Upper lobe of right lung (tissue), 1 donor: Measurements from ENCODE around the gene RNF217. TPM values are rescaled to one million over a fixed set of nuclear protein-coding genes. Genes with fewer than 3 reads are reported as not detected.

Source experiments
- ATAC-seq: fragments of 200-7000 bp; cut with Tn5 transposase; one replicate; pipeline ENCODE4 v1.9.1; 2020; ENCODE audit warnings: mild to moderate bottlenecking, moderate library complexity
- DNase-seq: peaks from one replicate; pipeline ENCODE4 v3.0.0-alpha.2; 2020
- H3K27ac ChIP-seq: fragments of 200-600 bp; one replicate; pipeline ENCODE4 v1.8.0; 2022
- H3K27me3 ChIP-seq: fragments of 200-600 bp; one replicate; pipeline ENCODE4 v1.8.0; 2022; ENCODE audit warnings: mild to moderate bottlenecking
- H3K36me3 ChIP-seq: fragments of 200-600 bp; one replicate; pipeline ENCODE4 v1.8.0; 2022
- H3K4me1 ChIP-seq: fragments of 200-600 bp; one replicate; pipeline ENCODE4 v1.8.0; 2022
- H3K4me3 ChIP-seq: fragments of 200-600 bp; one replicate; pipeline ENCODE4 v1.8.0; 2022; ENCODE audit warnings: mild to moderate bottlenecking
- H3K9me3 ChIP-seq: fragments of 200-600 bp; one replicate; pipeline ENCODE4 v1.8.0; 2022
- intact Hi-C: fragments of 100-400 bp; cut with DNase I; formaldehyde crosslinking; loops from one replicate; pipeline ENCODE4 v1.11.0; 2022
- total RNA-seq: library from RNA; stranded (reverse); fragmentation: NEBNext Ultra II Directional; extraction: Animal tissue kit (Norgen Biotek cat#: 25700); gene quantifications from one replicate; pipeline ENCODE4 v1.2.1, GENCODE V29; 2021
- TF ChIP-seq, protein P1 (sequence below): fragments of 200-600 bp; IDR thresholded peaks from one replicate; pipeline ENCODE4 v1.8.0; 2022; ENCODE audit warnings: antibody characterized with exemption
- donor health status: DM: no; HTN: yes; CAD: no; lungs with severe emphysema.

The RNF217 gene
- total RNA-seq, 1 donor from 2014 or later, result 29.2 TPM

DNA sequence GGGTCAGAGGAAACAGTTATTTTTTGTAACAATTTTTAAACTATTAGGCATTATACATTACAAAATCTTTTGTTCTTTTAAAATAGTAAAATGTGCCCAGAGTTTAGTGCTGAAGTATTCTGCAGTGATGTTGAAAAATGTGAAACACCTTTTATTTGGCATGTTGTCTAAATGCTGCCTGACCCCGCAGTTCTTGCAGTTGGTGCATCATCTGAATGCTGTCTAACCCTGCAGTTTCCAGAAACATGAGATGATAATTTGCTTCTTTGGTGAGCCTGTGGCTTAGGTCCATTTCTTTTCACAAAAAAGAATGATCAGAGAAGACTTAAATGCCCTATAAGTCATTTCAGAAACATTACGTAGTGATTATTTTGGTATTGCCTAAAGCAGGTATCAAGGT, 82.4 kb downstream of the RNF217 start:
- Histone ChIP-seq H3K9me3 (no peaks in the 10 kb centered on the region), H3K36me3 (peaks cover 21% of the 10 kb centered on the region), H3K27me3 (no peaks in the 10 kb centered on the region), H3K4me3 (no peak overlapping the region), H3K27ac (no peak overlapping the region), H3K4me1 (no peaks in the 10 kb centered on the region)
- ATAC-seq (no peak), DNase-seq (no peak)
- TF ChIP-seq, protein P1, sequence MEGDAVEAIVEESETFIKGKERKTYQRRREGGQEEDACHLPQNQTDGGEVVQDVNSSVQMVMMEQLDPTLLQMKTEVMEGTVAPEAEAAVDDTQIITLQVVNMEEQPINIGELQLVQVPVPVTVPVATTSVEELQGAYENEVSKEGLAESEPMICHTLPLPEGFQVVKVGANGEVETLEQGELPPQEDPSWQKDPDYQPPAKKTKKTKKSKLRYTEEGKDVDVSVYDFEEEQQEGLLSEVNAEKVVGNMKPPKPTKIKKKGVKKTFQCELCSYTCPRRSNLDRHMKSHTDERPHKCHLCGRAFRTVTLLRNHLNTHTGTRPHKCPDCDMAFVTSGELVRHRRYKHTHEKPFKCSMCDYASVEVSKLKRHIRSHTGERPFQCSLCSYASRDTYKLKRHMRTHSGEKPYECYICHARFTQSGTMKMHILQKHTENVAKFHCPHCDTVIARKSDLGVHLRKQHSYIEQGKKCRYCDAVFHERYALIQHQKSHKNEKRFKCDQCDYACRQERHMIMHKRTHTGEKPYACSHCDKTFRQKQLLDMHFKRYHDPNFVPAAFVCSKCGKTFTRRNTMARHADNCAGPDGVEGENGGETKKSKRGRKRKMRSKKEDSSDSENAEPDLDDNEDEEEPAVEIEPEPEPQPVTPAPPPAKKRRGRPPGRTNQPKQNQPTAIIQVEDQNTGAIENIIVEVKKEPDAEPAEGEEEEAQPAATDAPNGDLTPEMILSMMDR, result no peak
- intact Hi-C loops, result no loop called here

DNA sequence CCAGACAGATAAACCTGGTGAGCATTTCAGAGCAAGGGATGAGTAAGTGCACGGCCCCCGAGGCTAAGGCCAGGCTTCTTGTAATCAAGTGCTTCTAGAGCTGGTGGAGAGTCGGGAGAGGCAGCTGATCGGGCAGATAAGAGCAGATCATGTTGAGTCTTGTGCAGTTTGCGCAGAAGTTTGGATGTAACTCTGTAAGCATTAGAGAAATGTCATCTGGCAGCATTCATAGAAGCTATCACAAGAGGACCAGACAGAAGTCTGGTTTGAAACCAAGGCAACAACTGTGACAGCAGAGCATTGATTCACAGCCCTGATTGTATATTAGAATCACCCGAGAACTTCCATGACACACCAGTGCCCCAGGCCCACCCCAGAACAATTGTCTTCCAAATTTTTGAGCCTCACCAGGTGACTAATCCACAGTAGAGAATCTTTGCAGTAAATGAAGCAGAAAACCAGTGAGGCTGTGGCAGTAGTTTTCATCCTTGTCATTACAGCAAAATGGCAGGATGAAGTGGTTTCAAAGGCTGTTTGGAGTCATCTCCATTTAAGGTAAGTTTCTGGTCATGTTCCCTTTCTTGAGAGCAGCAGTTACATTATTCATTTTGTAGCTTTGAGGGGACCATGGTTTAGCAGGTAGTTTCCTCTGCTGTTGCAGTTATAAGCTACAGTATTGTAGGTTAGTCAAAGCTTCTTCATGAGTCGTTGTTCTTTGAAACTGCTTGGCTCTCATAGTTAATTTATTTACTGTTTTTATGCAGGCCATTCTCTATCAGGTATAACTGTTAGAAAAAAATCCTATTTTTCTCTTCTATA, 84.1 kb downstream of the RNF217 start:
- intact Hi-C loops, result no loop called here
- Histone ChIP-seq H3K27me3 (no peaks in the 10 kb centered on the region), H3K9me3 (no peaks in the 10 kb centered on the region), H3K4me3 (no peak overlapping the region), H3K36me3 (peaks cover 21% of the 10 kb centered on the region), H3K4me1 (no peaks in the 10 kb centered on the region), H3K27ac (no peak overlapping the region)
- DNase-seq, result no peak
- no peak for ATAC-seq
- TF ChIP-seq, protein P1, result no peak

DNA sequence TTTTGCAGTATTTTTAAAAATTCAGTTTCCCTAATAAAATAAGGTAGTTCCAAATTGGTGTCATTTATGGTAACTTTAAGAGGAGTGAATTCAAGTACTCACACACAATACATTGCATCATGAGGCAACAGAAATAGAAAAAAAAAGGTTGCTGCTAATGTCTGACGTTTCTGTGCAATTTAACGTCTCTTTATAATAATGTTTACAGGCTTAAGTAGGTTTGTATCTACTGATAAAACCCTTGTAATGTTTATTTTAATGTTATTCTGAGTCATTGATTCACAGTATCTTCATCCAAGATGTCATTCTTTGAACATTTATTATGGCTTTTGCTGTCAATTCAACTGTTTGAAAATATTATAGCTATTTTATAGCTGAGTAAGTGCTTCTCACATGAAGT, 86.0 kb downstream of the RNF217 start:
- intact Hi-C loops, result no loop called here
- ATAC-seq, result no peak

DNA sequence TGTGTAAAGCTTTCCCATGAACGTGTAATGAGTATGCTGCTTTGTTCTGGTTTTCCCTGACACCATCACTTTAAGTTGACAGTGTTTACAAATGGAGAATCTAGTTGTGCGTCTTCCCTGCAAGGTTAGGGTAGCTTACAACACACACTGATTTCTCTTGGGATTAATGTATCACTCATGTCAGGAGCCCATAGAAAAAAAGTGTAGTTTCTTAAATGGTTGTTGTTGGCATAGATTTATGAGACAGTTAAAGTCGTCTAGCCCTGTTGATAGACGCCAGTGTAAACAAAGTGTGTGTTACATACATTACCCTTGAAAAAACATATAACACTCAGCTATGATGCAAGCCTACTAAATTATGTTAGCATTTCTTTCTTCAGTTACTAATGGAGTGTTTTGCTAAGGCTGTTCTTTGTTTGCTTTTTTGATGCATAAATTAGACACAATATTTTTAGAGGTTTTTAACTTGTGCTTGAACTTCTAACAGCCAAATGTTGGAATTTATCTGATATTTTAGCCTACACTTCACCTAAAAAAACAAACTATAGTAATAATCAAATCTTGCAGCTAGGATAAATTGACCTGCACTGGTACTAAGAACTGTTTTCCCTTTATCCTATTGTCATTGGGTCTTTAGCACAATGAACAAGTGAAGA, 88.6 kb downstream of the RNF217 start:
- intact Hi-C loops, result no loop called here
- H3K4me3 ChIP-seq, result no peak overlapping the region
- peaks cover 11% of the 10 kb centered on the region for H3K36me3 ChIP-seq
- no peak overlapping the region for H3K27ac ChIP-seq
- ATAC-seq (no peak), DNase-seq (no peak)
- no peaks in the 10 kb centered on the region for H3K27me3 ChIP-seq
- H3K9me3 ChIP-seq, result no peaks in the 10 kb centered on the region
- H3K4me1 ChIP-seq, result no peaks in the 10 kb centered on the region
- TF ChIP-seq, protein P1, result no peak

More for the DNA sequence above, 86.0 kb downstream of the RNF217 start:
- TF ChIP-seq, protein P1, result no peak
- DNase-seq, result no peak
- Histone ChIP-seq H3K36me3 (peaks cover 21% of the 10 kb centered on the region), H3K4me3 (no peak overlapping the region), H3K27ac (no peak overlapping the region), H3K4me1 (no peaks in the 10 kb centered on the region), H3K9me3 (no peaks in the 10 kb centered on the region), H3K27me3 (no peaks in the 10 kb centered on the region)

DNA sequence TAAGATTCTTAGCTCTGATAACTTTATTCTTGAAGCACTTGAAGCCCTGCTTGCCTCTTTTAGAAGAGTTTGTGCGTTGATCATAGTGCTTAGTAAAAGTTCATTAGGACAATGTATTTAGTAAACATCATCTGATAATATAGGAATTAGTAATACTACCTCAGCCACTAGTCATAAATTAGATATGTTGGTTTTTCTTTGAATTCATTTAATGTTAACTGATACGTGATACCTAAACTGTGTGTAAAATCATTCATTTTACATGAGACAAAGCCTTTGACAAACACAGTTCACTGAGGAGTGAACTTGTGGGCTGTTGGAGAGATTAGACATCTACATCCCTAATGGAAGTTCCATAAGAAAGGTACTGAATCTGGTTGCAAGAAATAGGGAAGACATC, 91.6 kb downstream of the RNF217 start:
- Histone ChIP-seq H3K9me3 (no peaks in the 10 kb centered on the region), H3K36me3 (no peaks in the 10 kb centered on the region), H3K4me1 (no peaks in the 10 kb centered on the region), H3K27me3 (no peaks in the 10 kb centered on the region), H3K27ac (no peak overlapping the region), H3K4me3 (no peak overlapping the region)
- no peak for DNase-seq
- ATAC-seq, result no peak
- TF ChIP-seq, protein P1, result no peak
- intact Hi-C loops, result no loop called here
